Thoracic aorta (tissue), 2 donors: ENCODE measurements around the gene KRR1. TPM values are rescaled to one million over a fixed set of nuclear protein-coding genes. Genes with fewer than 3 reads are reported as not detected.
A peak's percentile ranks its signal among the peaks of the same experiment; 100 is the strongest.

Experiments
- ATAC-seq: fragments of 150-250 bp; one replicate; pipeline ENCODE4 v1.8.0; 2017; ENCODE audit warnings: low read depth; ENCODE audit not compliant: insufficient number of reproducible peaks, low FRiP score
- DNase-seq: peaks from one replicate; pipeline ENCODE4 v3.0.0-alpha.2; 2020; ENCODE audit warnings: low spot score
- H3K27ac ChIP-seq, 2 donors: fragments of 200-600 bp; sonication (generic); 1 replicate in 1 of 2; 2 replicates in 1 of 2; pipeline ENCODE4 v1.5.1; 2016; ENCODE audit warnings: mild to moderate bottlenecking in 2 of 2, moderate library complexity in 2 of 2
- H3K27me3 ChIP-seq: fragments of 200-600 bp; sonication (generic); replicated peaks from 2 replicates; pipeline ENCODE4 v1.6.0; 2016; ENCODE audit warnings: mild to moderate bottlenecking; ENCODE audit not compliant: insufficient read depth
- H3K36me3 ChIP-seq: fragments of 200-600 bp; sonication (generic); one replicate; pipeline ENCODE4 v1.5.1; 2016
- H3K4me1 ChIP-seq, 2 donors: fragments of 200-600 bp; sonication (generic); 1 replicate in 1 of 2; 2 replicates in 1 of 2; pipeline versions ENCODE4 v1.5.1 to v1.6.0; 2016; ENCODE audit warnings: low read depth in 2 of 2, mild to moderate bottlenecking in 1 of 2; ENCODE audit not compliant: control insufficient read depth in 1 of 2
- H3K4me3 ChIP-seq: fragments of 200-600 bp; sonication (generic); 2 replicates; pipeline ENCODE4 v1.5.1; 2016; ENCODE audit warnings: mild to moderate bottlenecking
- H3K9me3 ChIP-seq: fragments of 200-600 bp; sonication (generic); 2 replicates; pipeline ENCODE4 v1.5.1; 2016
- total RNA-seq, 2 donors: library from RNA; depleted of rRNA; stranded (reverse); fragments of >200 nt; gene quantifications; one replicate each; pipeline versions ENCODE4 v1.1.0 to v1.2.3, GENCODE V29; 2016
- TF ChIP-seq, protein P1 (sequence below): fragments of 200-600 bp; sonication (generic); IDR thresholded peaks from one replicate; pipeline ENCODE4 v1.5.1; 2019; ENCODE audit warnings: antibody characterized with exemption

The KRR1 gene
- total RNA-seq, 2 donors from 2014 or later, result 30.6 to 46.8 TPM

DNA sequence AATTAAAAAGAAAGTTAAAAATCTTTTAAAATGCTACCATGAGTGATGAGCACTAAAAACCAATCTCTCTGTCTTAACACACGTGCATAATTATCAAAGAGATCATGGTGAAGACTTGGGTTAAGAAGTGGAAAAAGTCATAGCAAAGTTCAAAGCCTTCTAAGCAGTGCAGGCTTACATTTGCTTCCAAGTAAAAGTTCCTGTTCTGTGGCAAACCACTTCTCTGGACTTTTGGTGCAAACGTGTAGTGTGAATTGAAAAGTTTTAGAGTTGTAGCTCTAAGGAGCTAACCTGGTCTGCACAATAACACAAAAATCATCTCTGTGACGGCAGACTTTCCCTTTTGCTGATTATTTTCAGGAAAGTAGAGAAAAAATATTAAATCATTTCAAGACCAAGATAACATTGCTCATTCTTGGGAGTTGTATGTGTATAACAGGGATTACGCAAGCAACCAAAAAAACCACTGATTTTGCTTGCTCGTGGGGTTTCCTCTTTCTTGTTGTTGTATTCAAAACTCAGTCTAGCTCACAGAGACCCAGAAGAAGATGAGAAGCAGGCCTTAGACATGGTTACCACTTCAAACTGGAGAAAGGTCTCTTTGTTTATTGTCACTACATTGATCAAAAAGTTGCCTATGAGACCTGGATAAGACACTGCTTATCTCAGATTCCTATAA lies 33.2 kb downstream of the KRR1 start:
- TF ChIP-seq, protein P1, sequence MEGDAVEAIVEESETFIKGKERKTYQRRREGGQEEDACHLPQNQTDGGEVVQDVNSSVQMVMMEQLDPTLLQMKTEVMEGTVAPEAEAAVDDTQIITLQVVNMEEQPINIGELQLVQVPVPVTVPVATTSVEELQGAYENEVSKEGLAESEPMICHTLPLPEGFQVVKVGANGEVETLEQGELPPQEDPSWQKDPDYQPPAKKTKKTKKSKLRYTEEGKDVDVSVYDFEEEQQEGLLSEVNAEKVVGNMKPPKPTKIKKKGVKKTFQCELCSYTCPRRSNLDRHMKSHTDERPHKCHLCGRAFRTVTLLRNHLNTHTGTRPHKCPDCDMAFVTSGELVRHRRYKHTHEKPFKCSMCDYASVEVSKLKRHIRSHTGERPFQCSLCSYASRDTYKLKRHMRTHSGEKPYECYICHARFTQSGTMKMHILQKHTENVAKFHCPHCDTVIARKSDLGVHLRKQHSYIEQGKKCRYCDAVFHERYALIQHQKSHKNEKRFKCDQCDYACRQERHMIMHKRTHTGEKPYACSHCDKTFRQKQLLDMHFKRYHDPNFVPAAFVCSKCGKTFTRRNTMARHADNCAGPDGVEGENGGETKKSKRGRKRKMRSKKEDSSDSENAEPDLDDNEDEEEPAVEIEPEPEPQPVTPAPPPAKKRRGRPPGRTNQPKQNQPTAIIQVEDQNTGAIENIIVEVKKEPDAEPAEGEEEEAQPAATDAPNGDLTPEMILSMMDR, result no peak
- H3K36me3 ChIP-seq, result no peaks in the 10 kb centered on the region
- H3K27ac ChIP-seq, result peak overlapping the region in 1 of 2 donors; percentile 89
- ATAC-seq (no peak), DNase-seq (no peak)
- no peaks in the 10 kb centered on the region for H3K27me3 ChIP-seq
- peaks cover 8 to 22% of the 10 kb centered on the region in 2 donors for H3K4me1 ChIP-seq
- H3K4me3 ChIP-seq, result no peak overlapping the region
- H3K9me3 ChIP-seq, result no peaks in the 10 kb centered on the region

DNA sequence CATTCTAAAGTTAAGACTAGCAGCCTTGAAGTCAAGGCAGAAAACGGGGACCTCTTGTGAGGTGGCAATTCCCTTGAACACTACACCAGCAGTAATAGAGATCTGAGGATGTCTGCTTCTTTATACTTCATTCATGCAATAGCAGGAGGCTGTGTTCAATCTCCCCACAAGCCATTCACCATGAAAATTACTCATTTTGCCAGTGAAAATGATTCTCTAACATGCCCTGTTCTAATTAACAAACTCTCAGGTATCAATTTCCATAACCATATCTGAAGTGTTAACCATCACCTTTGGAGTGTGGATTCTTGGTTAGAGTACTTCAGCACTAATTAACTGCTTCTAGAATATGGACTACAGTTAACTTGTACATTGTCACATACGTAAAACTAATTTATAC lies 34.3 kb downstream of the KRR1 start:
- no peaks in the 10 kb centered on the region for H3K9me3 ChIP-seq
- no peak overlapping the region for H3K27ac ChIP-seq
- H3K27me3 ChIP-seq, result no peaks in the 10 kb centered on the region
- TF ChIP-seq, protein P1, result no peak
- peaks cover 8 to 12% of the 10 kb centered on the region in 2 donors for H3K4me1 ChIP-seq
- no peaks in the 10 kb centered on the region for H3K36me3 ChIP-seq
- no peak overlapping the region for H3K4me3 ChIP-seq
- ATAC-seq, result no peak
- DNase-seq, result no peak

DNA sequence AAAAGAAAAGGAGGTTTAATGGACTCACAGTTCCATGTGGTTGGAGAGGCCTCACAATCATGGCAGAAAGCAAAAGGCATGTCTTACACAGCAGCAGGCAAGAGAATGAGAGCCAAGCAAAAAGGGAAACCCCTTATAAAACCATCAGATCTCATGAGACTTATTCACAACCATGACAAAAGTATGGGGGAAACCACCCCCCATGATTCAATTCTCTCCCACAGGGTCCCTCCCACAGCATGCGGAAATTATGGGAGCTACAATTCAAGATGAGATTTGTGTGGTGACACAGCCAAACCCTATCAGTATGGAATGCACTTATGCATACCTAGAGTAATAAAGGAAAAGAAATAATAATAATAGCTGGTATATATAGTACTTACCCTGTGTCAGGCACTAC lies 35.3 kb downstream of the KRR1 start:
- peaks cover 8 to 11% of the 10 kb centered on the region in 2 donors for H3K4me1 ChIP-seq
- H3K4me3 ChIP-seq, result no peak overlapping the region
- no peaks in the 10 kb centered on the region for H3K36me3 ChIP-seq
- no peaks in the 10 kb centered on the region for H3K27me3 ChIP-seq
- ATAC-seq (no peak), DNase-seq (no peak)
- H3K27ac ChIP-seq, result no peak overlapping the region
- no peaks in the 10 kb centered on the region for H3K9me3 ChIP-seq
- TF ChIP-seq, protein P1, result no peak

DNA sequence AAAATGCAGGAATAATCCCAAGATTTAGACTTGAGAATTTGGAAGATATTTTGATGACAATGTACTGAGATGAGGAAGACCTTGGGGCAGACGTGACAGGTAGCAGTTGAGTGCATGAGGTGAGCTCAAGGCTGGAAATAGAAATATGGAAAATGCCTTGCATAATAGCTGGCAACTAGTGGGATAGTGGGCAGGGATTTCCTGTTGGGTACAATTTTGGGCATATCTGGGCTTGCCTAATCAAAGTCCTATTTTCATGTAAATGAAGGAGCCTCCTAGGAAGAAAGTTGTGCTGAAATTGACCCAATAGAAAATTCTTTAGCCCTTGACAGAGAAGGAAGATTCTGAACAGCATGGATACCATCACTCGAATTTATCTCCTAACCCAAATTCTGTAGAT lies 37.3 kb downstream of the KRR1 start:
- TF ChIP-seq, protein P1, result no peak
- Histone ChIP-seq H3K4me3 (no peak overlapping the region), H3K27me3 (no peaks in the 10 kb centered on the region), H3K27ac (no peak overlapping the region), H3K4me1 (peaks cover under 1 to 3% of the 10 kb centered on the region in 2 donors), H3K9me3 (no peaks in the 10 kb centered on the region), H3K36me3 (no peaks in the 10 kb centered on the region)
- DNase-seq (no peak), ATAC-seq (no peak)

DNA sequence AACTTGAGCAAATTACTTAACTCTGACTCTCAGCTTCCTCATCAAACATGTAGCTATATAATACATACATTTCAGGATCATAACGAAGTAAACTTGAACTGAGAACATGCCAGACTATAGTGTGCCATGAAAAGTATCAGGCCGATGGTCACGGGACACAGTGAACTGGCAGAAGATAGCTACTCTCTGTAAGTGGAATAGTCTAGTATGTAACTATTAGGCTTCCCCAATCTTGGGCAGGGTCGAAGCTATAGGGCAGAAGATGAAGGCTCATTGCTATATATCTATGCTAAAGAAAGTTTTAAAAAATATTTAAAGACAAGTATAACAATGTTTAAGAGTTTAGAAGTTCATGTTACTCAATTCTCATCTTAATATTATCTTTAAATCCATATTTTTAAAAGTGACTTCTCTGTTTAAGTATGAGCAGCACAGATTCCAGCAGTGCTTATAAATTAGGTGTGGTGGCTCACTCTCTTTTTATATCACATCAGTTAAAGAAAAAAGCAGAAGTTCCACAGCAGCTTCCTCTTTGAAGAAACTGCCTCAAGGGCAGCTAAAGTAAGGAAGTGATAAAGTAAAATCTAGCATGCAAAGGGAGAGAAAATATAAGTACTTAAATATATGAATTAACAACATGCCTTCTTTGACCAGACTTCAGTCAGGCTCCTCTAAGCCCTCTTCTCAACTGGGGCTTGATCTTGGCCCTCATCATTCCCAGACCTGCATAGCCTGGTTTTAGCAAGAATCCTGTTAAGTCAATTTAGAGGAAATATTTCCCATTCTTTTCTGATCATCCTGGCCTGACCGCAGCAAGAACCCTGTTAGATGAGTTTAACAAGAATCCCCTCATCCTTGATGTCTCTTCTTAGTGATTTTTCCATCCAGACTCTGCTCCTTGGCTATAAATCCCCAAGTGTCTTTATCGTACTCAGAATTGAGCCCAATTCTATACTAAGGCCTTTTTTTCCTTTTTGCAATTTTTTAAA lies 39.2 kb downstream of the KRR1 start:
- H3K4me3 ChIP-seq, result no peak overlapping the region
- no peaks in the 10 kb centered on the region for H3K9me3 ChIP-seq
- no peaks in the 10 kb centered on the region for H3K27me3 ChIP-seq
- no peak overlapping the region for H3K27ac ChIP-seq
- H3K4me1 ChIP-seq, result no peaks in the 10 kb centered on the region
- no peak for ATAC-seq
- DNase-seq, result no peak
- TF ChIP-seq, protein P1, result no peak
- no peaks in the 10 kb centered on the region for H3K36me3 ChIP-seq
